NCI-H187 treated with DMSO at 0.1 percent for 48 hours (cell line): Measurements from ENCODE around the gene TUBA1B.
"Not testable (repeated sequence)": the region's sequence is repeated elsewhere in the genome, so short reads cannot be mapped to it uniquely, and the experiment has no call there.

Experiments
- DNase-seq: peaks from one replicate; lab custom pipeline; 2025; lab: John Stamatoyannopoulos, UW

The TUBA1B gene

DNA sequence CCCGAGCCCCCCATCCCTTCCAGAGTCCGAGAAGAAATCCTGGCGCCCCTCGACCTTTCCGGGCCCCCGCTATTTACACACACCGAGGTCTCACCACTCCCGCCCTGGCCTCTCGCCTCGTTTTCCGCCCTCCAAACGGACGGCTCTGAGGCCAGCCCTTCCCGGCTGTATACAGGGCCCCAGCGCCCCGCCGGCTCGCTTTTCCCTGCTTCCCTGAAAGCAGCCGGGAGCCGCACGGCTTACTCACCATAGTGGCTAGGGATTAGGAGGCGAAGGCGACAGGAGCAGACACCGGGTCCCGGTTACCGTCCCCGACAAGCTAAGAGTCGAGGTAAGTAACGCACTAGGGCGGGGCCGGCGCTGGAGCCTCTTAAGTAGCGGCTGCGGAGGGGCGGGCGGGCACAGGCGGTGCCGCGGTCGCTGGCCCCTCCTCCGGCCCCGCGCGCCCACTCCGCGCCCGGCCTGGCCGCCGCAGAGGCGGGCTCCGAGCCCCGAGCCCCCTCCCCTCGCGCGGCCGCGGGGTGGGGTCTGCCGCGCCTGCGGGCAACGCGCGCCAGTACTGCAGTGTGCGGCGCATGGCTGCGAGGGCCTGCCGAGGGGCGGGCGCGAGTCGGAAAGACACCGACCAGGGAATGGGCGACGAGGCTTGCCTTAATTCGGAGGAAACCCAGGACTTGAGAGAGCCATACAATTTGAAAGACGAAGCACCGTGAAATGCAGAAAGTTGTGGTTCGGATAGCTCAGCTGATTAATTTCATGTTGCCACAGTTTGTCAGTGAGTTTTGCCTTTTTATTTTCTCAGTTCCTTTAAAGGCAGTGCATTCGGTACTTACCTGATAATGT lies at the start of gene TUBA1B:
Gene TUBA1B (minus strand): TSS at position 345 of the 843 bp plus-strand sequence. CDS start 95 bp downstream, at position 250.
- DNase-seq = peak; percentile 46

DNA sequence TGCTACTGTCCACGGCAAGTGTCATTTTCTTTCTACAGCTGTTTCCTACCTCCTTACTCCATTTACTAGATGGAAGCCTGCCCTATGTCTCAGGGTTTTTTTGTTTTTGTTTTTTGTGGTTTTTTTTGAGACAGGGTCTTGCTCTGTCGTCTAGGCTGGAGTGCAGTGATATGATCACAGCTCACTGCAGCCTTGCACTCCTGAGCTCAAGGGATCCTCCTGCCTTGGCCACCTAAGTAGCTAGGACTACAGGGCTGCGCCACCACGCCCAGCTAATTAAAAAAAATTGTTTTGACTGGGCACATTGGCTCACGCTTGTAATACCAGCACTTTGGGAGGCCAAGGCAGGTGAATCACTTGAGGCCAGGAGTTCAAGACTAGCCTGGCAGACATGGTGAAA lies 43.0 kb upstream of the TUBA1B start:
- no peak for DNase-seq

DNA sequence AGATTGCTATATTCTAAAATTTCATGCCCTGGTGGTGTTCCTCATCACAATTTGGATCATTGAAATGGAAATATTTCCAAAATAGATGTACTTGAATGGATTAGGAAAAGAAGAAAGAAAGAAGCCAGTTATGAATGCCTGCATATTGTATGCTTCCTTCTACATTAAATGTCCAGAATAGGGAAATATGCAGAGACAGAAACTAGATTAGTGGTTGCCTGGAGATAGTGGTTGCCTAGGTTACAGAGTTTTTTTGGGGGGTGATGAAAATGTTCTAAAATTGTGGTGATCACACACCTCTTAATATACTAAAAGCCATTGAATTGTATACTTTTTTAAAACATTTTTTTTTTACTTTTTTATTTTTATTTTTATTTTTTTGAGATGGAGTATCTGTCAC lies 39.7 kb upstream of the TUBA1B start:
- DNase-seq = no peak

DNA sequence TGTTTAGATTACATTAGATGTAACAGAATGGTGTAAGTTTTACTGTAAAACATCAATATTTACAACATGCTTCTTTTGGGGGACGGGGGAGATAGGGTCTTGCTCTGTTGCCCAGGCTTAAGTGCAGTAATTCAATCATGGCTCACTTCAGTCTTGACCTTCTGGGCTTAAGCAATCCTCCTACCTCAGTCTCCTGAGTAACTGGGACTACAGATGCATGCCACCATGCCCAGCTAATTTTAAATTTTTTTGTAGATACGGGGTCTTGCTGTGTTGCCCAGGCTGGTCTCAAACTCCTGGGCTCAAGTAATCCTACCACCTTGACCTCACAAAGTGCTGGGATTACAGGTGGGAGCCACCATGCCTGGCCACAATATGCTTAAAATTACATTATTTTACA lies 33.9 kb upstream of the TUBA1B start:
- no peak for DNase-seq

DNA sequence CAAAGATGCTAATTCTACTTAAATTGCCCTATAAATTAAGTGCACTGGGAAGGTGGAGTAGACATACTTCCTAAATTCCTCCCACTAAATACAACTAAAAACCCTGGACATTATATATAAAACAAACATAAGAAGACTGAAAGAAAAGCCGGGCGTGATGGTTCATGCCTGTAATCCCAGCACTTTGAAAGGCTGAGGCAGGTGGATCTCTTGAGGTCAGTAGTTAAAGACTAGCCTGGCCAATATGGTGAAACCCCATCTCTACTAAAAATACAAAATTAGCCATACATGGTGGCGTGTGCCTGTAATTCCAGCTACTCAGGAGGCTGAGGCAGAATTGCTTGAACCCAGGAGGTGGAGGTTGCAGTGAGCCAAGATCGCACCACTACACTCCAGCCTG lies 30.7 kb upstream of the TUBA1B start:
- not testable (repeated sequence) for DNase-seq

DNA sequence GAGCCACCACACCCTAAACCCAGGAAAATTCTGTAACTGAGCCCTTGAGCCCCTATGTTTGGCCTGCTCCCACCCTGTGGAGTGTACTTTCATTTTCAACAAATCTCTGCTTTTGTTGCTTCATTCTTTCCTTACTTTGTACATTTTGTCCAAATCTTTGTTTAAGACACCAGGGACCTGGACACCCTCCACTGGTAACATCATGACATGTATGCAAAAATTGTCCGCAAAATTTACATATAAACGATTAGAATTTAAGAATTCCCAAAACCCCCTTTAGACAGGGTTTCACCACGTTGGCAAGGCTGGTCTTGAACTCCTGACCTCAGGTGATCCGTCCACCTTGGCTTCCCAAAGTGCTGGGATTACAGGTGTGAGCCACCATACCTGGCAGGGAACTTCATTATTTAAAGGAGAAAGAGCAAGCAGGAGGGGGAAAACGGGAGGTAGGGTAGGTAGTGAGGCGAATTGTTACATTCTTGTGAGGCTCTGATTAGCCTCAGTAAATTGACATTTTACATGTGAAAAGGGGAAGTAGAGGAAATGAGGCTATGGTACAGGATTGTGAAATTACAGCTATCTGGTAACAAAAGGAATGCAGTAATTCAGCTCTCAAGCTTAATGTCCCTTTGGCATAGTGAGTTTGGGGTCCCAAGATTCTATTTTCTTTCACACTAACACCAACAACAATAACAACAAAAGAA lies 30.0 kb upstream of the TUBA1B start:
- DNase-seq = no peak

DNA sequence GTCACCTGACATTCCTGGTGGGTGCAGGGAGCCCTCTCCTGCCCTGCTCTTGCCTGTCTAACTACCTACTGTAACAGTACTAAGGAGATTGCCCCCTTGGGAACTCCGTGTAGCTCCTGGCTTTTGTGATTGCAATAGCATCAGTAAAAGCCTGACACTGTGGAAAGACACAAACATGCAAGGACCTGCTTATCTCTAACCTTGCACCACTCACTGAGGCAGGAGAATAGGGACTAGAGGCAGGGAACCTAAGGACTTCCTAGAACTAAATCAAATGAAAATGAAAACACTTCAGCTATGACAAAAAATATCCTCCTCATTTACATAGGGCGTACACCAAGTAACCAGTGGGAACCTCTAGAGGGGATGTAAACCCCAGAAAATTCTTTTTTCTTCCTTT lies 29.2 kb upstream of the TUBA1B start:
- no peak for DNase-seq

DNA sequence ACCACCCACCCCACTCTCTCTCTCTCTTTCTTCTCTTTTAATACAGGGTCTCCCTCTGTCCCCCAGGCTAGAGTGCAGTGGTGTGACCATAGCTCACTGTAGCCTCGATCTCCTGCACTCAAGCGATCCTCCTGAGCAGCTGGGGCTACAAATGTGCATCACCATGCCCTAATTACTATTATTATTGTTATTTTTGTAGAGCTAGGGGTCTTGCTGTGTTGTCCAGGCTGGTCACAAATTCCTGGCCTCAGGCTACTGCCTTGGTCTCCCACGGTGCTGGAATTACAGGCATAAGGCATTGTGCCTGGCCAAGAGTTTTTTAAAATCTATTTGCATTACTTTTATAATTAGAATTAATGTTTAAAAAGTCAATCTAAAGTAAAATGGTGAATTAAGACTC lies 23.0 kb upstream of the TUBA1B start:
- no peak for DNase-seq

DNA sequence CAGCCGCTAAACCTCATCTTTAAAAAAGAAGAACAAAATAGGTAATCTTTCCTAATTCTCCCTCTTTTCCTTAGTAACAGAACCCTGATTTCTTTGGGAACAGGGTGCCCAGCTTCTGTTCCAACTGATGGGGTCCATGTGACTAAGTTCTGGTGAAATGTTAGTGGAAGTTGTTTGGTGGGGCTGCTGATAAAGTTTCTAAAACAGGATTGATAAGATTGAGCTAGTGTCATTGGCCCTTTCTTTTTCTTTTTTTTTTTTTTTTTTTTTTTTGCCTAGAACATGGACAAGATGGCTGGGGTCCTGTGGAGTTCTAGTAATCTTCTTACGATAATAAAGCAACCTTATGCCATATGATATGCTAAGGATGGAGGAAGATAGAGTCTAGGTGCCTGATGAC lies 16.2 kb upstream of the TUBA1B start:
- DNase-seq = no peak

DNA sequence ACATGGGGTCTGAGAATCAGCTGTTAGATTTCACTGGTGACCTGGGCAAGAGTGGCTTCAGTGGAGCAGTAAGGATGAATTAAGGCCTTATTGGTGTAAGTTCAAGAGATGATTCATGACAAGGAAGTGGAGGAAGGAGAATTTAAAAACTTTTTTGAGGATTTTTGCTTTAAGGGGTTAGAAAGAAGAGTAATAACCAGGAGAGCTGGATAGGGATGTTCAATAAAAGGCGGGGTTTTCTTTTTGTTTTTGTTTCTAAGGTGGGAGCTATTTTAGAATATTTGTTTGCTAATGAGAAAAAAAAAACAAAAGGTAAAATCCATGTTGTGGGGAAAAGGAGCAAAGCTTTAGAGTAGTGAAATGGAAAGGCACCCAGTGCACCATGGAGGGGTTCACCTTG lies 15.2 kb upstream of the TUBA1B start:
- DNase-seq = no peak

DNA sequence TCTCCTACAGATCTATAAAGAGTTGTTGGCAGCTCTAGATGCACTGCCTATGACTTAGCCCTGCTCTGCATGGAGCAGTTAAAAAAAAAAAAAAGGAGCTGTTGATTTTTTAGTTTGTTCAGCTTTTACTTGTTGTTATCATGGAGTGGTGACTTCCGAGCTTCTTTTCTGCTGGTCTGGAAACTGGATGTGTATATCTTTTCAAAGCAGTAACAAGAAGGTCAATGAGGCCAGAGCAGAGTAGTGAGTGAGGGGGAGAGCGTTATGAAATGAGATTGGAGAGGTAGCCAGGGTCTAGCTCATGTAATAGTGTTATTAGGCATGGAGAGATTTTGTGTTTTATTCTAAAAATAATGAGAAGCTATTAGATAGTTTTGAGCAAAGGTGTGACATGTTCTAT lies 13.2 kb upstream of the TUBA1B start:
- DNase-seq = no peak

DNA sequence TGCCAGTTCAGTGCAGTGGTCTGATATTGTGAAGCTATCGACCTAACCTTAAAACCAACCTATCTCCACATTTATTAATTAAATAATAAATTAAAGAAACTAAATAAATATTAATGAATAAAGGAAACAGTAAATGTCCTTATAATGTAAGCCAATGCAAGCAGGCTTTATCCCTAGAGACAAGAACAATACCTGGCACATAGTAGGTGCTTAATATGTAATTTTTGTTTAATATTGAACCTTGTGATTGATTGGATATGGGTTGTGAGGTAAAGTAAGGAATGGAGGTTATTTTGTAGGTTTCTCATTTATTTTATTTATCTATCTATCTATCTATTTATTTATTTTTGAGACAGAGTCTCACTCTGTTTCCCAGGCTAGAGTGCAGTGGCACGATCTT lies 7.8 kb upstream of the TUBA1B start:
- DNase-seq = no peak

DNA sequence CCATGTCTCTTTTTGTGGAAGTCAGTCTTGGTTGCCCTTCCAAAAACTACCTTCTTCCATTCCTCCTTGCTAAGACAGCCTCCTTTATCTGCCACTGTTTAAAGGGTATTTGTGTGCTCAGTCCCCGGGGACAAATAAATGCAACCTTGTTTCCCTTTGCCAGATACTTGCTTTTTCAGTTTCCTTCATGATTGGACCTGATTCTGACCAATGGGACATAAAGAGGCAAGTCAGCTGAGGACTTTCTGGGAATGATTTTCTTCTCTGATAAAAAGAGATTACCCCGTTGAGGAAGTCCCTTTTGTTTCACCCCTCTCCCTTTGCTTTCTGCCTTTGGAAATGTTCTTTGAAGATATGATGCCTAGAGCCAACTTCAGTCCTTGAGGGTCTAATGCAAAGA lies 7.4 kb upstream of the TUBA1B start:
- no peak for DNase-seq

DNA sequence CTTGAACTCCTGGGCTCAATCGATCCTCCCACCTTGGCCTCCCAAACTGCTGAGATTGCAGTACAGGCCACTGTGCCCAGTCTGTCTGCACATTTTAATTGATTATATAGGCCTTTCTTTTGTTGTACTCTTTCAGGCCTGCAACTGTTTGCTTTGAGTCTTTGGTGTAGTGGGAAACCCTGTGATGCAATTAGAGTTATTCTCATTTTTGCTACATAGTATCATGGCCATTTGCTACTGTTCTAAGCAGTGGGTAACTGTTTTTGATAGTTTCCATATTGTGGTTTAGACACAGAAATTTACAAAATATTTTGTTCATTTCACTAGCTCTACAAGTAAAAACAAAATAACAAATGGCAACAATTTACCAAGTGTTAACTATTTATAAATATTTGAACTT lies 6.3 kb upstream of the TUBA1B start:
- DNase-seq = no peak

DNA sequence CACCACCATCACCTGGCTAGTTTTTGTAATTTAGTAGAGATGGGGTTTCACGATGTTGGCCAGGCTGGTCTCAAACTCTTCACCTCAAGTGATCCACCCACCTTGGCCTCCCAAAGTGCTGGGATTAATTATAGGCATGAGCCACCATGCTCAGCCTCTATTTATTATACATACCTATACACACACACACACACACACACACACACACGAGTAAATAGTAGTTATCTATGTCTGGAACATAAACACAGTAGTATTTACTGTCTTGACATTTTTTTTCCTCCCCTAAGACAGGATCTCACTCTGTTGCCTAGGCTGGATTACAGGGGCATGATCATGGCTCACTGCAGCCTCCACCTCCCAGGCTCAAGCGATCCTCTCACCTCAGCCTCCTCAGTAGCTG lies 5.8 kb upstream of the TUBA1B start:
- not testable (repeated sequence) for DNase-seq

DNA sequence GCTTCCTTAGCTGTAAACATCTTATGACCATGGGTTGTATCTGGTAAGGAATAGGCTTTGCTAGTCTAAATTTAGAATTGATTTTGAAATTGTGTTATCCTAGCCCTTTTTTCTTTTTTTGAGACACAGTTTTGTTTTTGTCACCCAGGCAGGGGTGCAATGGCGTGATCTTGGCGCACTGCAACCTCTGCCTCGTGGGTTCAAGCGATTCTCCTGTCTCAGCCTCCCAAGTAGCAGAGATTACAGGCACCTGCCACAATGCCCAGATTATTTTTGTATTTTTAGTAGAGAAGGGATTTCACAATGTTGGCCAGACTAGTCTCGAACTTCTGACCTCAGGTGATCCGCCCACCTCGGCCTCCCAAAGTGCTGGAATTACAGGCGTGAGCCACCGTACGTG lies 2.4 kb upstream of the TUBA1B start:
- no peak for DNase-seq

DNA sequence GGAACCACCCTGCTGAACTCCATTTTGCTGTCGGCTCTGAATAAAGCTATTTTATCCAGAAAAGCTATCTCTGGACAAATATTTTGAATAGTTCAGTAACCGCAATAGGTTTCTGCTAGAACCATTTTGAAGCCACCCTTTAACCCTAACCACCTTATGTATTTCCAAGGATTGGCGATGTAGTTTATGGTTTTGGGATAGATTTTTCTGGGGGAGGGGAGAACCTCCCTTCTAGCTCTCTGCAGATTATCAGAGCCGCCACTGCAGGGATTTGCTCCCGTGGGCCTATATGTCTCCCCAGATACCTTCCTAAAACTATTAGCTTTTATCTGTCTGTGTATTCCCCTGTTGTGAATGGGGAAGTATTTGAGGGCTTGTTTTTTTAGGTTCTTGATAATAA lies 1.8 kb upstream of the TUBA1B start:
- no peak for DNase-seq

DNA sequence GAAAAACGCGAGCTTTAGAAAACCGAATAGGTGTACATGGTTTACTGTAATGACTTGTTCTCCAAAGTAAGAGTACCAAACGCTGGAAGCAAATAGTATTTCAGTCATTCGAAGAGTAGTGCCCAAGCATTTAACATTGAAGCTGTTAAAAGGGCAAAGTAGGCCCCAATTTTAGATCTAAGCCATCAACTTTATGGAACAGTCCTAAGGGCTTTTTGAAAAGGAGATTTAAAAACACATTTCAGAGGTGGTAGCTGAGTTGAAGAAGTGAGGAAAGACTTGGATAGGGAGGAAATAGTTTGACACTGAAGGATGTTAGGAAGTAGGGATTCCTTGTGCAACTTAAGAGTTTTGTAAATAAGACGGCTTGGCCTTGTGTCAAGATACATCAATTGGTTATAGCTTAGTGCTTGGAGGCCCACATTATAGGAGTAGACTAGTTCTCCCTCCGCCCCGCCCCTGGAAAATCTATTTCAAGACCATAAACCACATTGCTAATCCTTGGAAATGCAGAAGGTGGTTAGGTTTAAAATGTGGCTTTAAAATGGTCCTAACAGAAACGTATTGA lies 783 bp upstream of the TUBA1B start:
- DNase-seq = no peak

DNA sequence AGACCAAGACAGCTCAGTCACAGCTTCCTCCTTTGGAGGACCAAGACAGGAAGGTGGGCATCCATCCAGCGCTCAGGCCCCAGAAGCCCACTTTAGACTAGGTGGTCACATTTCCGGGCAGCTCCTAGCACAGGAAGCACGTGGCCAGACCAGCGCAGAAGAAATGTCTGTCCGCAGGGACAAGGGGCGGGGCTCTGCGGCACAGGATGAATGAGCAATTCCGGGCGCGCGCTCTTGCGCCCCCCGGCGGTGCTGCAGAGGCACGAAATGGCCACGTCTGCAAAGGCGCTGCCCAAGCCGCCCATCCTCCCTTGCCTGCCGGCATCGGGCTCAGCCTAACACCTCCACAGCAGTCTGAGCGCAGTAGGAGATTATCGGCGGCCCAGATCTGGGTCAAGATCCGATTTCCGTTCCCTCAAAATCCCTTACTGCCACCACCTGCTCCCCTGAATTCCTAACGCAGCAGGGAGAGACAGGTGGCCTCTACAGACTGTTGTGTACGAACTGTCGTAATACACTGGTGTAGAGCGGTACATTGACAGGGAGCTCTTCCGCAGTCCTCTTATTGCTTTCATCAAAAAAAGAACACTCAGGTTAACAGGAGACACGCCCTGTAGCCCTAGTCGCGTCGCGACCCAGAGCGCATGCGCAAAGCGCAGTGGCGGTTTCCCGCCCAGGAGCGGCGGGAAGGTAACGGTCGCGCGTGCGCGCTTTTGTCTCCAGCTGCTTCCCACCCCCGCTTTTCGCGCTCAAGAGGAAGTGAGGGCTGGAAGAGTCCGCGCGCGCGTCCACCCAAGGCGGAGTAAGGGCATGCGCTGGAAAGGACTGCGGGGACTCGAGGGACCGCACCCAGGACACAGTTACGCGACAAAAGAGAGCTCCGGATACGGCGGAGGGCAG lies 794 bp downstream of the TUBA1B start:
- peak; percentile 34 for DNase-seq

DNA sequence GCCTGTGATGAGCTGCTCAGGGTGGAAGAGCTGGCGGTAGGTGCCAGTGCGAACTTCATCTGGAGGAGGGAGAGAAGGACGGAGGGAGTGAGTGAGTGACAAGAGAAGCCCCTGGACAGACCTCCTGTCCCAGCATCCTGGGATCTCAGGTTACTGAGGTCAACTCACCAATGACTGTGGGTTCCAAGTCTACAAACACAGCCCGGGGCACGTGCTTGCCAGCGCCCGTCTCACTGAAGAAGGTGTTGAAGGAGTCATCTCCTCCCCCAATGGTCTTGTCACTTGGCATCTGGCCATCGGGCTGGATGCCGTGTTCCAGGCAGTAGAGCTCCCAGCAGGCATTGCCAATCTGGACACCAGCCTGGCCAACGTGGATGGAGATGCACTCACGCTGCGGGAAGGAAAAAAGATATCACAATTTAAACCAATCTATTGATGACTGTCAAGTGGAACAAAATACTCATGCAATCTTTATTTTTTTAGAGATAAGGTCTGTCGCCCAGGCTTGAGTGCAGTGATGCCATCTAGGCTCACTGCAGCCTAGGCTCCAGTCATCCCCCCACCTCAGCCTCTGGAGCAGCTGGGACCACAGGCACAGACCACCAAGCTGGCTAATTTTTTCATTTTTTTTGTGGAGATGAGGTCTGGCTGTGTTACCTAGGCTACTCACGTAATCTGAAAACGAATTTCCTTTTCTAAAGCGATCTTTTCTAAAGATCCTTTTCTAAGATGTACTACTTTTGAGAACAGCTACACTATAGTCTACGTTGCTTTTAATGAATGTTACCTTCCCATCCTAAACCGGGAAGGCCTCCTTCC lies 1.7 kb downstream of the TUBA1B start:
- DNase-seq = no peak

DNA sequence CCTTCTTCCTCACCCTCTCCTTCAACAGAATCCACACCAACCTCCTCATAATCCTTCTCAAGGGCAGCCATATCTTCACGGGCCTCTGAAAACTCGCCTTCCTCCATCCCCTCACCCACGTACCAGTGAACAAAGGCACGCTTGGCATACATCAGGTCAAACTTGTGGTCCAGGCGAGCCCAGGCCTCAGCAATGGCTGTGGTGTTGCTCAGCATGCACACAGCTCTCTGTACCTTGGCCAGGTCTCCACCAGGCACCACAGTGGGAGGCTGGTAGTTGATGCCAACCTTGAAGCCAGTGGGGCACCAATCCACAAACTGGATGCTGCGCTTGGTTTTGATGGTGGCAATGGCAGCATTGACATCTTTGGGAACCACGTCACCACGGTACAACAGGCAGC lies 3.2 kb downstream of the TUBA1B start:
- DNase-seq = not testable (repeated sequence)
